ENCODE measurements around the gene FAM186B. TPM values are rescaled to one million over a fixed set of nuclear protein-coding genes. Genes with fewer than 3 reads are reported as not detected.

FAM186B gene
- total RNA-seq, 1 donor from 2014 or later = not detected

DNA sequence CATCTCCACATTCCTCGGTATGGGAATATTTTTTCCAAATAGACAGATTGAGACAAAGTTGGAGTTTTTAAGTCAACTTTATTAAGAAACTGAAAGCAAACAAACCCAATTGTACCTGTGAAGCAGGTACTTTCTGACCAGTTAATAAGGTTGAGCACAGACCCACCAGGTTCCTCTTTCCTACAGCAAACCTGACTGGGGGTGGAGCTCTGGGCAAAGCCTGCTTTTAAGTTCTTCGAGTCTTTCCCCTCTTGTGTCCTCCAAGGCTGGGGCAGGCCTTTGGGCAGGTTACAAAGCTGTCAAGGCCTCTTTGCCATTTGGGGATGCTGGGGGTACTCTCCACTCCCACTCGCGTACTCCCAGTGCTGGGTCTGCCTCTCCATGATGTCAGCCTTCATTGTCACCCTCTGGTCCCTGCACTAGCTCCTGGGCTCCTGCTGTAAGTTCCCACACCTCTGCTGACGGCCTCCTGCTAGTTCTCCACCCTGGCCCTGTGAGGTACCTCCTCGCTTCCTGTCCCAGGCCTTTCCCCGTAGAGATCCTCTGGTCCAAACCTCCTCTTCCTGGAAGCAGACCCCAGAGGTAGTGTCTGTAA is 63.4 kb downstream of the FAM186B start:
- TF ChIP-seq EZH2phosphoT487 (IDR thresholded peaks at IDR 0.05) (no peak), EZH2 (IDR thresholded peaks at IDR 0.05) (no peak)
- TF ChIP-seq, protein P1, sequence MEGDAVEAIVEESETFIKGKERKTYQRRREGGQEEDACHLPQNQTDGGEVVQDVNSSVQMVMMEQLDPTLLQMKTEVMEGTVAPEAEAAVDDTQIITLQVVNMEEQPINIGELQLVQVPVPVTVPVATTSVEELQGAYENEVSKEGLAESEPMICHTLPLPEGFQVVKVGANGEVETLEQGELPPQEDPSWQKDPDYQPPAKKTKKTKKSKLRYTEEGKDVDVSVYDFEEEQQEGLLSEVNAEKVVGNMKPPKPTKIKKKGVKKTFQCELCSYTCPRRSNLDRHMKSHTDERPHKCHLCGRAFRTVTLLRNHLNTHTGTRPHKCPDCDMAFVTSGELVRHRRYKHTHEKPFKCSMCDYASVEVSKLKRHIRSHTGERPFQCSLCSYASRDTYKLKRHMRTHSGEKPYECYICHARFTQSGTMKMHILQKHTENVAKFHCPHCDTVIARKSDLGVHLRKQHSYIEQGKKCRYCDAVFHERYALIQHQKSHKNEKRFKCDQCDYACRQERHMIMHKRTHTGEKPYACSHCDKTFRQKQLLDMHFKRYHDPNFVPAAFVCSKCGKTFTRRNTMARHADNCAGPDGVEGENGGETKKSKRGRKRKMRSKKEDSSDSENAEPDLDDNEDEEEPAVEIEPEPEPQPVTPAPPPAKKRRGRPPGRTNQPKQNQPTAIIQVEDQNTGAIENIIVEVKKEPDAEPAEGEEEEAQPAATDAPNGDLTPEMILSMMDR (IDR thresholded peaks at IDR 0.05) = no peak
- Histone ChIP-seq H3K4me3 (no peak overlapping the region), H3F3A (ENCODE audit: low read depth) (peaks cover 22% of the 10 kb centered on the region), H4K20me1 (ENCODE audit: low read depth) (peaks cover 22% of the 10 kb centered on the region), H2AFZ (replicated peaks) (no peak overlapping the region), H3K27me3 (peaks cover 100% of the 10 kb centered on the region), H3K36me3 (no peaks in the 10 kb centered on the region), H3K79me2 (ENCODE audit: low read depth) (no peaks in the 10 kb centered on the region), H3K4me2 (no peak overlapping the region), H3K9me3 (ENCODE audit: low read depth) (no peaks in the 10 kb centered on the region), H3K9ac (no peak overlapping the region), H3K4me1 (peaks cover 13% of the 10 kb centered on the region), H3K27ac (no peak overlapping the region)
- Mint-ChIP-seq H3K4me1 (peaks cover 35% of the 10 kb centered on the region), H3K36me3 (peaks cover 2% of the 10 kb centered on the region), H3K27ac (peak overlapping the region; percentile 19), H3K4me3 (peak overlapping the region; percentile 25), H3K9me3 (peaks cover 2% of the 10 kb centered on the region), H3K27me3 (ENCODE audit: insufficient read depth, low read depth) (peaks cover 57% of the 10 kb centered on the region)
- DNase-seq (ENCODE audit: low spot score) = no peak

DNA sequence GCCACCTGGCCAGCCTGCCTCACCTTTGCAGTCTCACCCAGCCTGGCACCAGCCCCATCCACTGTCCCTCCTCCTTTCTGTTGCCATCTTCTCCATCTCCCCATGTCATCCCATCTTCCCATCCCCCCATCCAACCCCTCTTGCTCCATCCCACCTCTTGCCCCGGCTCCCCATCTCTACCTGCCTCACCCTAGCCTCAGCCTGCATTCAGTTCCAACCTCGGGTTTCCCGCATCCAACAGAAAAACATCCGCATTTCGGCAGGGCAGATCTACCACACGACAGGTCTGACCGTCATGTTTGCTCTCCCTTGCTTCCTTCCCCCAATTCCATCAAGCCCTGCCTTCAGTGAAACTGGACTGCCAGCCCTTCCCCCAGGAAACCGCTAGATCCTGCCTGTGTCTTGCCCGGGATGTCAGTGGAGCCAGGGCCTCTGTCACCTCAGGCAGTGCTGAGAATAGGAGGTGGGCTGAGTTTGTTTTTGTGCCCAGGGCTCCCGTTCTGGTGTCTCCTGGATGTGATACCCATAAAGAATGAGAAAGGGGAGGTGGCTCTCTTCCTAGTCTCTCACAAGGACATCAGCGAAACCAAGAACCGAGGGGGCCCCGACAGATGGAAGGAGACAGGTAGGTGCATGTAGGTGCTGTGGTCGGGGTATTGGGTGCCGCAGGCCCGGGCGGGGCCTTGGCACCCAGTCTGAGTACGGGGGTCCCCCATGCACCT is 64.1 kb downstream of the FAM186B start:
- no peak overlapping the region for H3K4me3 ChIP-seq
- TF ChIP-seq EZH2phosphoT487 (IDR thresholded peaks at IDR 0.05) (no peak), EZH2 (IDR thresholded peaks at IDR 0.05) (no peak)
- TF ChIP-seq, protein P1 (IDR thresholded peaks at IDR 0.05) = no peak
- H3K27ac Mint-ChIP-seq = no peak overlapping the region
- H3K4me2 ChIP-seq = no peak overlapping the region
- H3K36me3 Mint-ChIP-seq = peaks cover 2% of the 10 kb centered on the region
- DNase-seq (ENCODE audit: low spot score) = no peak
- no peak overlapping the region for H3K4me3 Mint-ChIP-seq
- peaks cover 22% of the 10 kb centered on the region for H3F3A ChIP-seq (ENCODE audit: low read depth)
- peaks cover 39% of the 10 kb centered on the region for H3K4me1 Mint-ChIP-seq
- H2AFZ ChIP-seq (replicated peaks) = no peak overlapping the region
- H3K36me3 ChIP-seq = no peaks in the 10 kb centered on the region
- no peaks in the 10 kb centered on the region for H3K9me3 ChIP-seq (ENCODE audit: low read depth)
- peaks cover 100% of the 10 kb centered on the region for H3K27me3 ChIP-seq
- H3K27me3 Mint-ChIP-seq (ENCODE audit: insufficient read depth, low read depth) = peaks cover 64% of the 10 kb centered on the region
- no peak overlapping the region for H3K27ac ChIP-seq
- peaks cover 2% of the 10 kb centered on the region for H3K9me3 Mint-ChIP-seq
- H4K20me1 ChIP-seq (ENCODE audit: low read depth) = peaks cover 22% of the 10 kb centered on the region
- H3K4me1 ChIP-seq = peaks cover 13% of the 10 kb centered on the region
- no peak overlapping the region for H3K9ac ChIP-seq
- no peaks in the 10 kb centered on the region for H3K79me2 ChIP-seq (ENCODE audit: low read depth)

DNA sequence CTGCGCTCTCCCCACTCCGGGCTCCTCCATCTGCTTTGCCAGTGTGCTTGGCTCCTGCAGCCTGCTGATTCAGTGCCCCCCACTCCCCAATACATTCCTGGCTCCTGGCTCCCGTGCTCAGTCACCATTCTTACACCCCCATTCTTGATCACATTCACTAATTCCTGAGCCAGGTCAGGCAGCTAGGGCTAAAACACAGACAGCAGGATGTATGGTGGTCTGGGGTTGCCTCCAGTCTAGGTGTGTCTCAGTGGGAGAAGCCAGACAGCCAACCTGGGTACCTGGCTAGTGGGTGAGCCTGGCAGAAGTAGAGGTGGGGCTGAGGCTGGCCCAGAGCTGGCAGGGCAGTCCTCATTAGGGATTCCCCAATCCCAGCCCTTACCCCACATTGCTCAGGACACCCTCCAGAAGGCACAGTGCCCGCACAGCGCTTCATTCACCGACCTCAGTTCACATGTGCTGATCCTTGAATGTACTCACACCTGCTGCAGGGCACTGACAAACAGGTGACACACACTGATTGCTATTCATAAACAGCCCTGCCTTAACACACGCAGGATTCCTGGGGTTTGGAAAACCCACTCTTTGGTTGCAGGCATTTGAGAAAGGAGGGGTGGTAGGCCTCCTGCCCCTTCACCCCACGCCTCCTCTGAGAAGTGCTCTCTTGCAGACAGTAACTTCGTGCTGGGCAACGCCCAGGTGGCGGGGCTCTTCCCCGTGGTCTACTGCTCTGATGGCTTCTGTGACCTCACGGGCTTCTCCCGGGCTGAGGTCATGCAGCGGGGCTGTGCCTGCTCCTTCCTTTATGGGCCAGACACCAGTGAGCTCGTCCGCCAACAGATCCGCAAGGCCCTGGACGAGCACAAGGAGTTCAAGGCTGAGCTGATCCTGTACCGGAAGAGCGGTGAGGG is 65.0 kb downstream of the FAM186B start:
- H3K27ac Mint-ChIP-seq = no peak overlapping the region
- Histone ChIP-seq H3K9me3 (ENCODE audit: low read depth) (no peaks in the 10 kb centered on the region), H3K4me2 (no peak overlapping the region), H4K20me1 (ENCODE audit: low read depth) (peaks cover 22% of the 10 kb centered on the region), H3K9ac (no peak overlapping the region), H2AFZ (replicated peaks) (no peak overlapping the region), H3K36me3 (no peaks in the 10 kb centered on the region), H3K27ac (no peak overlapping the region), H3K4me3 (no peak overlapping the region), H3K79me2 (ENCODE audit: low read depth) (no peaks in the 10 kb centered on the region), H3K4me1 (peaks cover 13% of the 10 kb centered on the region), H3F3A (ENCODE audit: low read depth) (peaks cover 22% of the 10 kb centered on the region), H3K27me3 (peaks cover 100% of the 10 kb centered on the region)
- H3K9me3 Mint-ChIP-seq = peaks cover 2% of the 10 kb centered on the region
- no peak for DNase-seq (ENCODE audit: low spot score)
- TF ChIP-seq, protein P1 (IDR thresholded peaks at IDR 0.05) = no peak
- TF ChIP-seq EZH2phosphoT487 (IDR thresholded peaks at IDR 0.05) (no peak), EZH2 (IDR thresholded peaks at IDR 0.05) (no peak)
- peaks cover 63% of the 10 kb centered on the region for H3K27me3 Mint-ChIP-seq (ENCODE audit: insufficient read depth, low read depth)
- H3K4me1 Mint-ChIP-seq = peaks cover 33% of the 10 kb centered on the region
- peaks cover 2% of the 10 kb centered on the region for H3K36me3 Mint-ChIP-seq
- peak overlapping the region; percentile 48 for H3K4me3 Mint-ChIP-seq
